GM23338 (cell line): Measurements from ENCODE around the gene FAM78A.

Experiments used
- CREB1 ChIP-seq: fragments of 250-450 bp; sonication (Bioruptor Pico); IDR thresholded peaks from 2 replicates; pipeline ENCODE4 v1.5.0; 2020; ENCODE audit warnings: low read depth, mild to moderate bottlenecking, moderate library complexity
- EZH2 ChIP-seq: fragments of 200-600 bp; sonication (generic); IDR thresholded peaks from one replicate; pipeline ENCODE4 v1.8.0; 2017; ENCODE audit warnings: antibody characterized with exemption, mild to moderate bottlenecking, low read depth; ENCODE audit not compliant: unreplicated experiment
- NANOG ChIP-seq: IDR thresholded peaks from 2 replicates; pipeline ENCODE4 v1.6.1; 2016; ENCODE audit warnings: antibody characterized with exemption, borderline replicate concordance
- POLR2AphosphoS5 ChIP-seq: IDR thresholded peaks from 2 replicates; pipeline ENCODE4 v1.6.1; 2016; ENCODE audit warnings: antibody characterized with exemption, low read depth
- REST ChIP-seq: IDR thresholded peaks from one replicate; pipeline ENCODE4 v1.6.1; 2018; ENCODE audit warnings: antibody characterized with exemption; ENCODE audit not compliant: unreplicated experiment
- ZNF114 ChIP-seq: fragments of 250-450 bp; sonication (Bioruptor Pico); IDR thresholded peaks from 2 replicates; pipeline ENCODE4 v1.5.0; 2020; ENCODE audit warnings: mild to moderate bottlenecking, moderate library complexity
- TF ChIP-seq, protein P1 (sequence below), 2 experiments: fragments of 200-600 bp in 1 of 2; sonication (generic) in 1 of 2; conservative IDR thresholded peaks; 2 replicates each; pipeline versions ENCODE4 v1.5.1 to v1.6.1; 2016 to 2017; ENCODE audit warnings: antibody characterized with exemption in 2 of 2, low read depth in 2 of 2, mild to moderate bottlenecking in 2 of 2, moderate library complexity in 1 of 2
- TF ChIP-seq, protein P2 (sequence below): IDR thresholded peaks from 2 replicates; pipeline ENCODE4 v1.6.1; 2016; ENCODE audit warnings: antibody characterized with exemption

DNA sequence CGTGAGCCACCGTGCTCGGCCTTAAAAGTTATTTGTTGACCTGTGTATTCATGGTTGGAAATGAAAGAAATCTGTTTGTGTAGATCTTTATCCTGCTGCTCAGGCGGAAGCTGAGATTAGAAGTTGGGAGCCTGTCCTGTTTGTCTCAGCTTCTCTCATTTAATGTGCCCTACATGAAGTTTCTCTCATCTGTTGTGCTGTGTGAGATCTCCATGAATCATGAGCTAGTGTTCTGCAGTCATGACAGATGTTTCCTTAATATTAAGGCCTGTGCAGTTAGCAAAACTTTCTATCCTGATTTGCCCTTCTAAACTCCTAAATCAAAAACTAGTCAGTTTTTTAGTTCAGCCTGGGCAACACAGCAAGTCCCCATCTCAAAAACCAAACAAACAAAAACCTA is 59.5 kb downstream of the FAM78A start:
- TF ChIP-seq EZH2 (no peak), NANOG (no peak), CREB1 (CRISPR knock-in tag) (no peak), REST (no peak), POLR2AphosphoS5 (no peak), ZNF114 (CRISPR knock-in tag) (no peak)
- TF ChIP-seq, protein P1, sequence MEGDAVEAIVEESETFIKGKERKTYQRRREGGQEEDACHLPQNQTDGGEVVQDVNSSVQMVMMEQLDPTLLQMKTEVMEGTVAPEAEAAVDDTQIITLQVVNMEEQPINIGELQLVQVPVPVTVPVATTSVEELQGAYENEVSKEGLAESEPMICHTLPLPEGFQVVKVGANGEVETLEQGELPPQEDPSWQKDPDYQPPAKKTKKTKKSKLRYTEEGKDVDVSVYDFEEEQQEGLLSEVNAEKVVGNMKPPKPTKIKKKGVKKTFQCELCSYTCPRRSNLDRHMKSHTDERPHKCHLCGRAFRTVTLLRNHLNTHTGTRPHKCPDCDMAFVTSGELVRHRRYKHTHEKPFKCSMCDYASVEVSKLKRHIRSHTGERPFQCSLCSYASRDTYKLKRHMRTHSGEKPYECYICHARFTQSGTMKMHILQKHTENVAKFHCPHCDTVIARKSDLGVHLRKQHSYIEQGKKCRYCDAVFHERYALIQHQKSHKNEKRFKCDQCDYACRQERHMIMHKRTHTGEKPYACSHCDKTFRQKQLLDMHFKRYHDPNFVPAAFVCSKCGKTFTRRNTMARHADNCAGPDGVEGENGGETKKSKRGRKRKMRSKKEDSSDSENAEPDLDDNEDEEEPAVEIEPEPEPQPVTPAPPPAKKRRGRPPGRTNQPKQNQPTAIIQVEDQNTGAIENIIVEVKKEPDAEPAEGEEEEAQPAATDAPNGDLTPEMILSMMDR (conservative IDR thresholded peaks at IDR 0.05; ENCODE audit: low read depth in 2 of 2), result no peak
- TF ChIP-seq, protein P2, sequence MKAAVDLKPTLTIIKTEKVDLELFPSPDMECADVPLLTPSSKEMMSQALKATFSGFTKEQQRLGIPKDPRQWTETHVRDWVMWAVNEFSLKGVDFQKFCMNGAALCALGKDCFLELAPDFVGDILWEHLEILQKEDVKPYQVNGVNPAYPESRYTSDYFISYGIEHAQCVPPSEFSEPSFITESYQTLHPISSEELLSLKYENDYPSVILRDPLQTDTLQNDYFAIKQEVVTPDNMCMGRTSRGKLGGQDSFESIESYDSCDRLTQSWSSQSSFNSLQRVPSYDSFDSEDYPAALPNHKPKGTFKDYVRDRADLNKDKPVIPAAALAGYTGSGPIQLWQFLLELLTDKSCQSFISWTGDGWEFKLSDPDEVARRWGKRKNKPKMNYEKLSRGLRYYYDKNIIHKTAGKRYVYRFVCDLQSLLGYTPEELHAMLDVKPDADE, result no peak
